Effector memory CD4-positive, alpha-beta T cell (primary cell): ENCODE results near the gene NKAIN2.

Source experiments
- DNase-seq, 3 donors: peaks; one replicate each; pipeline ENCODE4 v3.0.0-alpha.2; 2020
- H3K27ac ChIP-seq: 2 replicates; pipeline ENCODE4 v1.7.0; 2013; ENCODE audit warnings: mild to moderate bottlenecking, low read length, moderate library complexity; ENCODE audit not compliant: insufficient read depth, poor library complexity, severe bottlenecking
- H3K27me3 ChIP-seq: replicated peaks from 2 replicates; pipeline ENCODE4 v1.7.0; 2013; ENCODE audit warnings: mild to moderate bottlenecking, low read length; ENCODE audit not compliant: insufficient read depth, control insufficient read depth, poor library complexity, severe bottlenecking
- H3K36me3 ChIP-seq: 2 replicates; pipeline ENCODE4 v1.7.0; 2013; ENCODE audit warnings: mild to moderate bottlenecking, low read length, moderate library complexity; ENCODE audit not compliant: control insufficient read depth, insufficient read depth
- H3K4me1 ChIP-seq: 2 replicates; pipeline ENCODE4 v1.7.0; 2013; ENCODE audit warnings: low read length, mild to moderate bottlenecking; ENCODE audit not compliant: control insufficient read depth, insufficient read depth, poor library complexity, severe bottlenecking
- H3K4me3 ChIP-seq: 2 replicates; pipeline ENCODE4 v1.7.0; 2013; ENCODE audit warnings: low read length, low read depth, mild to moderate bottlenecking; ENCODE audit not compliant: insufficient read depth, poor library complexity, severe bottlenecking
- H3K9me3 ChIP-seq: 2 replicates; pipeline ENCODE4 v1.7.0; 2013; ENCODE audit warnings: mild to moderate bottlenecking, low read length, moderate library complexity; ENCODE audit not compliant: control insufficient read depth

NKAIN2 gene

DNA sequence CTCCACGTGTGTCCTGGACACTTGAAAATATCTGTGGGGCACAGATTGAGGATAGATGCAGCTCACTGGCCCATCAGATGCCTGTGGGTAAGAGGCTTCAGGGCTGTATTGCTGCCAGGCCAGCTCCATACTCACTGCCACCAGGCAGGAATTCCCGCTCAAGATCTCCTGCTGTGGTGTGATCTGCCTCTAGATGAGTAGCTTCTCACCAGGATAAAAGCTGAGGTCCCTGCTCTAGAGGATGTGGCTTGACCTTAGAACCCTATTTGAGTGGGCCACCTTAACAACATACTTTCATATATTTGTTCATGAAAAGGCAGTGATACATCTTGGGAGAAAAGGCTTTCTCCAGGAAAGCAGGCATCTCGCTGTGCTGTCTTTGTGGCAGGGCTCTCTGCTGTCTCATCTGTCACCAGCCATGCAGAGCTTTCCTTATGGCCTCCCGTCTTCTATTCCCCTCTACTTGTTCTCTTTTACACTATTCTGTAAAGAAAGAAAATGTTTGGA, 992.9 kb downstream of the NKAIN2 start:
- no peak for DNase-seq

DNA sequence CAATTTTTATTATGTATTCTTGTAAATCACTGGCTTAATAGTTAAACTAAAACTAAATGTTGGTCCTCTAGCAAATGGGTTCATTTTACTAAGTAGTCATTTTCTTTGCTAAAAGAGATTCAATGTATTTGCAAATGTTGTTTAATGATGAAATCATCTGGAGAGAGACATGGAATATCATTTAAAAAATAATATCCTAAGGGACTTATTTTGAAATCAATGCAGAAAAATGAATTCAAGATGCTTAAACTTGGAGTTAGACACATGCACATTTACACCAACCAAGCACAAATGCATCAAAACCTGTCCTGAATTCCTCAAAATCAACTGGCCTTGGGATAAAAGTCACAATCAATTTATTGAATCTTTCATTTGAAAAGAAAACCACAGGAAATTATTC, 993.6 kb downstream of the NKAIN2 start:
- Histone ChIP-seq H3K36me3 (no peaks in the 10 kb centered on the region), H3K9me3 (no peaks in the 10 kb centered on the region), H3K4me1 (no peaks in the 10 kb centered on the region), H3K27ac (no peak overlapping the region), H3K27me3 (no peaks in the 10 kb centered on the region), H3K4me3 (no peak overlapping the region)
- DNase-seq = no peak

More for the DNA sequence above, 992.9 kb downstream of the NKAIN2 start:
- Histone ChIP-seq H3K4me3 (no peak overlapping the region), H3K27me3 (no peaks in the 10 kb centered on the region), H3K36me3 (no peaks in the 10 kb centered on the region), H3K9me3 (no peaks in the 10 kb centered on the region), H3K27ac (no peak overlapping the region), H3K4me1 (no peaks in the 10 kb centered on the region)

DNA sequence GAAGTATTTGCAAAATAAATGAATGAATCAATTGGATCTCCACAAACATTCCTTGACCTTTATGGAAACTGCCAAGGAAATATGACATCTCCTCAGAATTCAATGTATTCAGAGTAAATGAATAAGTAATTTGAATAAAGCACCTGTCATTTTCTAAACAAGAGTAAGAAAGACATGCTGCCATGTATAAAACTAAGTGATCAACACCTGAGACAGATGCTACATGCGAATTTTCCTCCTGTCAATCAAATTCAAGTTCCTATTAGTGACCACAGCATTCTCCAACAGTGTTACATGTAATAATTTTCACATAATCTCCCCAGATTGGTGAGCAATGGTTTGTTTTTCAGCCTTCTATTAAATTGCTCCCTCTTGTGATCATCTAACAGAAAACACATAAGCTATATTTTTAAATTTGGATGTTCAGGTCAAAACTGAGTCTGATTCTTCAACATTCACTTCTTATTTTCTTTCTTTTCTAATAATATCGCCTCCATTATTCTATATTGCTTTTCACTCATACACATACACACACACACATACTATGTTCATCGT, 995.4 kb downstream of the NKAIN2 start:
- Histone ChIP-seq H3K36me3 (no peaks in the 10 kb centered on the region), H3K9me3 (no peaks in the 10 kb centered on the region), H3K4me1 (no peaks in the 10 kb centered on the region), H3K27ac (no peak overlapping the region), H3K27me3 (no peaks in the 10 kb centered on the region), H3K4me3 (no peak overlapping the region)
- no peak for DNase-seq

DNA sequence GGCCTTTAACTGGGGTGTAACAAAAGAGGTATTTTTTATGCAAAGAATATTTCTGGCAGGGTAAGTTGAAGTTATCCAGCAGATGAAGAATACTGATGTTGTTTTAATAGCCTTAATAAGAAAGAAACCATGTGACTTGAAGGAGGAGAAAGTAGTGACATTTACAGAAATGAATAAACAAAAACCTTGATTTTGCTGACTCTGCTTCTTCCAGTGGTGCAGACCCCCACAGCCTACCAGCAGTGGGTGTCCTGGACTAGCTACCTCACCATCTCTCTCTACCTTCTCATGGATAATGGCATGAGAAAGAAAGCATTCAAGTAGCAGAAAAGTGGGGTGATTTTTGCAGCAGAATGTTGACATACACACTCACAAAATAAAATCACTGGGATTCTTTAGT, 996.0 kb downstream of the NKAIN2 start:
- Histone ChIP-seq H3K36me3 (no peaks in the 10 kb centered on the region), H3K9me3 (no peaks in the 10 kb centered on the region), H3K27me3 (no peaks in the 10 kb centered on the region), H3K27ac (no peak overlapping the region), H3K4me3 (no peak overlapping the region), H3K4me1 (no peaks in the 10 kb centered on the region)
- no peak for DNase-seq

DNA sequence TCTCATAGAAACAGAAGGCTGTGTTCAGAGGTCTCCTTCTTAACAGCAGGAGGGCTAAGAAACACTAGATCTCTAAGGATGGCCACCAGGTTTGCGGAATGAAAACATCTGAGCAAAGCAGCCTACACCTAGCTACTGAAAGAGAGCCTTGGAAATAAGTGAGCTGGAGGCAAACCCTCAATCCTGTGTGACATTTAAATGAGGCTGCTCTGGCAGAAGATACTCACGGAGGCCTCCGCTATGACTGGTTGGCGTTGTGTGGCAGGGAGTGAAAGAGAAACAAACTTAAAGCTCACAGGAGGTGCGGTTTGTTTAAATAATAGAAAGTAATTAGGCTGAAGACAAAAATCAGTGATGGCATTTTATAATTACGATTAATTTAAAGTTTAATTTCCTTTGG, 996.6 kb downstream of the NKAIN2 start:
- Histone ChIP-seq H3K9me3 (no peaks in the 10 kb centered on the region), H3K27ac (no peak overlapping the region), H3K27me3 (no peaks in the 10 kb centered on the region), H3K4me1 (no peaks in the 10 kb centered on the region), H3K36me3 (no peaks in the 10 kb centered on the region), H3K4me3 (no peak overlapping the region)
- DNase-seq = no peak

DNA sequence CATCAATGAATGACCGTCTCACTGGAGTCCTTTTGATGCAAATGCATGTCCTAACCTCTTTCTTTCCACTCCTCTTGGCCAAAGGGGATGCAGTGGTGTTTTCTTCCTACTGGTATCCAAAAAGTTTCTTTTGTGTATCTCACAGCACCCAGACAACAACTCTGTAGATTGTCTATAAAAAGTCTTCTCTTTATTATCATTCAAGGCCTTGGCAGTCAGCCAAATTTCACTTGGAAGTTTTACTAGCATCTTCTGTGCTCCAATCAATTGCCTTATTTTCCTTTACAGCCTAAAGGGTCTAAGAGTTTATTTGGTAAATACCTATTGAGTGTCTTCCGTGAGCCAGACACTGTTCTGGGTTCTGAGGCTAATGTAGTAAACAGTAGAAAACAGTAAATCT, 1008.4 kb downstream of the NKAIN2 start:
- Histone ChIP-seq H3K36me3 (no peaks in the 10 kb centered on the region), H3K4me1 (no peaks in the 10 kb centered on the region), H3K27me3 (no peaks in the 10 kb centered on the region), H3K27ac (no peak overlapping the region), H3K4me3 (no peak overlapping the region), H3K9me3 (no peaks in the 10 kb centered on the region)
- DNase-seq = no peak

DNA sequence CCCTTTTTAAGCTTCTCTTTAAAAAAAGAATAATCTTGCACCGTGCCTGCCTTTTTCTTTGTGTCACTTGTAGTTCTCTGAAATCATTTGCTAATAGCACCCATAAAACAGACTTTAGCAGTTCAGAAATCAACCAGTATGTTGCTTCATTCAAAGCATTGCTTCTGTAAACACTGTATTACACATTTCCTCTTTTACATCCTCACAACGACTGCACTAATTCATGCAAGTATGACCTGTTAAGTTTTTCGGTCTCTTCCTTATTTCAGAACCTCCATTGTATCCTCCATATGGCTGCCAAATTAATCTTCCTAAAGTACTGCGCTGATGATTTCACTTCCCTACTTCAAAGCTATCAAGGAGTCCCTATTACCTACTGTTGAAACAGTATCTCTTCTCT, 1015.7 kb downstream of the NKAIN2 start:
- H3K4me3 ChIP-seq = no peak overlapping the region
- H3K9me3 ChIP-seq = no peaks in the 10 kb centered on the region
- no peak overlapping the region for H3K27ac ChIP-seq
- H3K4me1 ChIP-seq = no peaks in the 10 kb centered on the region
- H3K27me3 ChIP-seq = no peaks in the 10 kb centered on the region
- no peaks in the 10 kb centered on the region for H3K36me3 ChIP-seq
- DNase-seq = no peak

DNA sequence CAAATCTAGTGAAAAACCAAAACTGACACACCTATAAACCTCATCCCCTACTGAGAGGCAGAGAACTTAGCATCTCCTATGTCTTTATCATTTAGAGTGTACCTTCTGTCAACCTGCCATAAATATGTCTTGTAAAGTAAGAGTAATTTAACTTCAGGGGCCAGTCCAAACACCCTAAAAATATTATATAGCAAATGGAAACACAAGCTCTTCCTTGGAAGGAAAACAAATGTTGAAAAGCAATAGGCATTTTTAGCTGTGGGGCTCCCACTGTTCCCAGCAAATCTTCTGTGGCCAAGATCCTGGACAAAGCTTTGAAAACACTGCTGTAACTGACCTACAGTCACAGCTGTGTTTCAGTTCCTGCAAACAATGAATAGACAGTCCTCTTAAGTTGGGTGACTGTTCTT, 1018.5 kb downstream of the NKAIN2 start:
- Histone ChIP-seq H3K36me3 (no peaks in the 10 kb centered on the region), H3K9me3 (no peaks in the 10 kb centered on the region), H3K27ac (no peak overlapping the region), H3K4me1 (no peaks in the 10 kb centered on the region), H3K27me3 (no peaks in the 10 kb centered on the region), H3K4me3 (no peak overlapping the region)
- DNase-seq = no peak

DNA sequence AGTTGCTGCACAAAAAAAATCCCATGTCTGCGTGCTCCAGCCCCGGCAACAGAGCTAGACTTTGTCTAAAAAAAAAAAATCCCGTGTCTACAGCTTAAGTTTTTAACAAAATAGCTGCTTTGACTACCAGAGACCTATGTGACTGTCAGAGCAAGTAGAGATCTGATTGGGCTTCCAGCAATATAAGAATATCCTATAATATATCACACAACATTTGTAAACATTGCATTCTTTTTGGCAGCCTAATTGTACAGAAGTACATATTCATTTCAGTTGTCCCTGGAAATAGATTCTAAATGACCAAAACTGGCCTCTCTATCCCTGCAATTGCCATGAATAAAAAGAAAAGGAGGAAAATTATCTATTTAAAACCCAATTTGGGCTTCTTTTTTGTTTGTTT, 1019.1 kb downstream of the NKAIN2 start:
- Histone ChIP-seq H3K27me3 (no peaks in the 10 kb centered on the region), H3K36me3 (no peaks in the 10 kb centered on the region), H3K9me3 (no peaks in the 10 kb centered on the region), H3K4me3 (no peak overlapping the region), H3K4me1 (no peaks in the 10 kb centered on the region), H3K27ac (no peak overlapping the region)
- DNase-seq = no peak

DNA sequence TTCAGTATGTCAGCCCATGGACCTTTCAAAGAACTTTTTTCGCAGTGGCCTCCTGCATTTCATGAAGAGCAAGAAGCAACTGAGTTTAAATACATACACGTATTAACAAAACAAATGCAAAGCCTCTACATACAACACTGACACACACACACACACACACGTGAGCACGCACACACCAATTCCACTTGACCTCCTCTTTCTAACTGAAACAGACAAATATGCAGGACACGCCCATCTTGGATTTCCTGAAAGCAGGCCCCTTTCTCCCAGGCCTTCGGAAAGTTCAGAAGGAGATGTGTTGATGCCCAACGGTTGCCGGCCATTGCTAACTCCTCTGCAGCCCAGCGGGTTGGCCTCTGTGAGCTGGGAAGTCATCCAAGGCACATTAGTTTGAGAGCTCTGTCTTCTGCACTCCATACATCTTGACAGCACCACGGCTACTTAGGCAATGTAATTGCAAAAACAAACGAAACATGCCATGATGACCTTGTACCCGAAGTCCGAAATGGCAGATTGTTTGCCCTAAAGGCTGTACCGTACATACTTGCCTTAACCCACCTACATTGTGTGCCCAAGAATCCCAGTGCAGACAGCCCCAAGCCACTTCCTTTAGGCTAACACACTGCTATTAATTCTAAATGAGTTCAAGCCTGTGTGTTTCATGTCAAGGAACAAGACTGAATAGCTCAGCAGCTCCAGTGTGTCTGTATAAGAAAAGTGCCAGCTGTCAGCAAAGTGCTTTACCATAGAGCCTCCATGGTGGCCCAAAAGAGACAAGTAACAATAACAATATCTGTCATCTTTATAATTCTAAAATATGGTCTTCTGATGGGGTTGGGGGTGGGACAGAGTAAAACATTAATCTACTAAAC, 1019.8 kb downstream of the NKAIN2 start:
- no peaks in the 10 kb centered on the region for H3K9me3 ChIP-seq
- H3K27ac ChIP-seq = no peak overlapping the region
- no peaks in the 10 kb centered on the region for H3K4me1 ChIP-seq
- no peaks in the 10 kb centered on the region for H3K27me3 ChIP-seq
- no peaks in the 10 kb centered on the region for H3K36me3 ChIP-seq
- H3K4me3 ChIP-seq = no peak overlapping the region
- DNase-seq = no peak
